22Rv1 (cell line): ENCODE results near the gene GABBR2.

Experiments used
- CTCF ChIP-seq: fragments of 450-650 bp; IDR thresholded peaks from 2 replicates; pipeline ENCODE4 v1.5.1; 2017; ENCODE audit warnings: mild to moderate bottlenecking
- ZFX ChIP-seq: fragments of 450-650 bp; IDR thresholded peaks from 2 replicates; pipeline ENCODE4 v1.6.1; 2017; ENCODE audit warnings: antibody characterized with exemption, borderline replicate concordance

GRCh38 chr9:98698856-98699255, 9.9 kb downstream of the GABBR2 start:
- TF ChIP-seq CTCF (no peak), ZFX (no peak)
